Esophagus squamous epithelium (tissue), 4 donors: ENCODE measurements around the gene SH2D7.

Source experiments
- POLR2A ChIP-seq, 4 donors: fragments of 450-650 bp; IDR thresholded peaks; one replicate each; pipeline ENCODE4 v1.6.1; 2017; ENCODE audit warnings: antibody characterized with exemption in 4 of 4, mild to moderate bottlenecking in 4 of 4, moderate library complexity in 3 of 4
- TF ChIP-seq, protein P1 (sequence below), 6 experiments: fragments of 450-650 bp in 4 of 6; fragments of 200-600 bp in 2 of 6; sonication (generic) in 2 of 6; IDR thresholded peaks; one replicate each; pipeline ENCODE4 v1.5.1; 2016 to 2019; ENCODE audit warnings: antibody characterized with exemption in 6 of 6, mild to moderate bottlenecking in 4 of 6, moderate library complexity in 4 of 6

DNA sequence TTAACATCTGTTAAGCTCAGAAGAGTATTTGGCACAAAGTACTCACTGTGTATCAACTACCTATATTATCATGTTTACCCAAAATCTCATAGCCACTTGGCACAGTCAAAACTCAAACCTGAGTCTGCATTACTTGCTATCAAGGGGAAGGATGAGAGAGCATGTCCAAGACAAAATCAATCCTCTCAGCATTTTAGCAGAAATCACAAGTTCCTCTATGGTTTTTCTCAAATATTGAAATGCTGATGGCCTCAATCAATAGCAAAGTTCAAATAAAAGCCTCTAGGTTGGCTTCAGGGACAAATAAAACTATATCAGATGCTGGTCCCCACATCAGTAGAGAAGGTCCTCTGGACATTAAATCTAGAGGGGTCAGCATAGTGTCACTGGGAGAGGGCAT, 29.1 kb upstream of the SH2D7 start:
- TF ChIP-seq, protein P1, sequence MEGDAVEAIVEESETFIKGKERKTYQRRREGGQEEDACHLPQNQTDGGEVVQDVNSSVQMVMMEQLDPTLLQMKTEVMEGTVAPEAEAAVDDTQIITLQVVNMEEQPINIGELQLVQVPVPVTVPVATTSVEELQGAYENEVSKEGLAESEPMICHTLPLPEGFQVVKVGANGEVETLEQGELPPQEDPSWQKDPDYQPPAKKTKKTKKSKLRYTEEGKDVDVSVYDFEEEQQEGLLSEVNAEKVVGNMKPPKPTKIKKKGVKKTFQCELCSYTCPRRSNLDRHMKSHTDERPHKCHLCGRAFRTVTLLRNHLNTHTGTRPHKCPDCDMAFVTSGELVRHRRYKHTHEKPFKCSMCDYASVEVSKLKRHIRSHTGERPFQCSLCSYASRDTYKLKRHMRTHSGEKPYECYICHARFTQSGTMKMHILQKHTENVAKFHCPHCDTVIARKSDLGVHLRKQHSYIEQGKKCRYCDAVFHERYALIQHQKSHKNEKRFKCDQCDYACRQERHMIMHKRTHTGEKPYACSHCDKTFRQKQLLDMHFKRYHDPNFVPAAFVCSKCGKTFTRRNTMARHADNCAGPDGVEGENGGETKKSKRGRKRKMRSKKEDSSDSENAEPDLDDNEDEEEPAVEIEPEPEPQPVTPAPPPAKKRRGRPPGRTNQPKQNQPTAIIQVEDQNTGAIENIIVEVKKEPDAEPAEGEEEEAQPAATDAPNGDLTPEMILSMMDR (IDR thresholded peaks at IDR 0.05), result no peak
- TF ChIP-seq POLR2A (IDR thresholded peaks at IDR 0.05), result no peak
